ENCODE measurements around the gene DHODH. TPM values are rescaled to one million over a fixed set of nuclear protein-coding genes. Genes with fewer than 3 reads are reported as not detected.
A peak's percentile ranks its signal among the peaks of the same experiment; 100 is the strongest.

Gene DHODH
- total RNA-seq, 1 experiment from 2014 or later = 7.6 TPM

GRCh38 chr16:72013888-72014581, 5.5 kb downstream of the DHODH start:
- DNase-seq (ENCODE audit: low read depth) = no peak

- DNase-seq (ENCODE audit: low read depth) = no peak
These were observed 6.1 kb downstream of the DHODH start for GRCh38 chr16:72014675-72015074.

- no peak for DNase-seq (ENCODE audit: low read depth)
These were observed 6.6 kb downstream of the DHODH start for GRCh38 chr16:72015124-72015523.

GRCh38 chr16:72018470-72018869, 9.9 kb downstream of the DHODH start:
- DNase-seq (ENCODE audit: low read depth) = no peak

- no peak for DNase-seq (ENCODE audit: low read depth)
These were observed 12.5 kb downstream of the DHODH start for GRCh38 chr16:72021043-72021442.

- DNase-seq (ENCODE audit: low read depth) = no peak
These were observed 13.6 kb downstream of the DHODH start for GRCh38 chr16:72022127-72022526.

- no peak for DNase-seq (ENCODE audit: low read depth)
These were observed 15.4 kb downstream of the DHODH start for GRCh38 chr16:72023962-72024361.

GRCh38 chr16:72024862-72025382, 16.4 kb downstream of the DHODH start:
- no peak for DNase-seq (ENCODE audit: low read depth)

- DNase-seq (ENCODE audit: low read depth) = no peak
These were observed 17.0 kb downstream of the DHODH start for GRCh38 chr16:72025404-72026114.

- no peak for DNase-seq (ENCODE audit: low read depth)
These were observed 19.3 kb downstream of the DHODH start for GRCh38 chr16:72027669-72028378.

GRCh38 chr16:72029567-72030271, 21.2 kb downstream of the DHODH start:
- DNase-seq (ENCODE audit: low read depth) = no peak

GRCh38 chr16:72033437-72033836, 24.9 kb downstream of the DHODH start:
- no peak for DNase-seq (ENCODE audit: low read depth)

- DNase-seq (ENCODE audit: low read depth) = no peak
These were observed 27.6 kb downstream of the DHODH start for GRCh38 chr16:72036098-72036497.

- DNase-seq (ENCODE audit: low read depth) = peak; percentile 96
These were observed 33.7 kb downstream of the DHODH start for GRCh38 chr16:72042157-72042660.

GRCh38 chr16:72043058-72043457, 34.5 kb downstream of the DHODH start:
- DNase-seq (ENCODE audit: low read depth) = no peak

GRCh38 chr16:72043539-72043938, 35.0 kb downstream of the DHODH start:
- no peak for DNase-seq (ENCODE audit: low read depth)

- DNase-seq (ENCODE audit: low read depth) = no peak
These were observed 35.8 kb downstream of the DHODH start for GRCh38 chr16:72044296-72044695.

GRCh38 chr16:72044825-72045359, 36.3 kb downstream of the DHODH start:
- no peak for DNase-seq (ENCODE audit: low read depth)

GRCh38 chr16:72049110-72049509, 40.6 kb downstream of the DHODH start:
- no peak for DNase-seq (ENCODE audit: low read depth)

- peak; percentile 62 for DNase-seq (ENCODE audit: low read depth)
These were observed 42.4 kb downstream of the DHODH start for GRCh38 chr16:72050769-72051464.

GRCh38 chr16:72051818-72052217, 43.3 kb downstream of the DHODH start:
- no peak for DNase-seq (ENCODE audit: low read depth)

Measured in LHCN-M2 (cell line).